HG03342 (cell line): Measurements from ENCODE around the gene PLCL1.

Experiments used
- ATAC-seq: cut with Tn5 transposase; IDR thresholded peaks from one replicate; pipeline ENCODE4 v1.9.1; 2021; ENCODE audit warnings: mild to moderate bottlenecking, moderate library complexity; ENCODE audit not compliant: unreplicated experiment

Gene PLCL1

DNA sequence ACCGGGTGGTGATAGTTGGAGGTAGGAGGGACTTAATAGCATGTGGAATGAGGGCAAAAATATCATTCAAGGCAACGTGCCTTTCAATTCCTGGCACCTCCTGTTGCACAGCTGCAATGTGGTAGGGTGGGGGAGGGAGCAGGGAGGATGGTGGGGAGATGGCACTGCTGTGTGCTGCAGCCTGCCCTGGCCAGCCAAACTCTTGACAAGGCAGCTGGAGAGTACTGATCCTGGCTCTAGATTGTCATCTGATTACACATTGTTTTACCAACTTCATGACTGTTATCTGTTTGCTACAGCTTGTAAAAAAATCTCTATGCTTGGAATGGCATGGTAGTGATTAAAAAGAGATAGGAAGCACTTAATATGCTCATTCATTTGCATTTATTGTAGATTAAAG lies 47.7 kb downstream of the PLCL1 start:
- no peak for ATAC-seq

- no peak for ATAC-seq
Observed at GRCh38 chr2:197853549-197853948, 49.2 kb downstream of the PLCL1 start.

DNA sequence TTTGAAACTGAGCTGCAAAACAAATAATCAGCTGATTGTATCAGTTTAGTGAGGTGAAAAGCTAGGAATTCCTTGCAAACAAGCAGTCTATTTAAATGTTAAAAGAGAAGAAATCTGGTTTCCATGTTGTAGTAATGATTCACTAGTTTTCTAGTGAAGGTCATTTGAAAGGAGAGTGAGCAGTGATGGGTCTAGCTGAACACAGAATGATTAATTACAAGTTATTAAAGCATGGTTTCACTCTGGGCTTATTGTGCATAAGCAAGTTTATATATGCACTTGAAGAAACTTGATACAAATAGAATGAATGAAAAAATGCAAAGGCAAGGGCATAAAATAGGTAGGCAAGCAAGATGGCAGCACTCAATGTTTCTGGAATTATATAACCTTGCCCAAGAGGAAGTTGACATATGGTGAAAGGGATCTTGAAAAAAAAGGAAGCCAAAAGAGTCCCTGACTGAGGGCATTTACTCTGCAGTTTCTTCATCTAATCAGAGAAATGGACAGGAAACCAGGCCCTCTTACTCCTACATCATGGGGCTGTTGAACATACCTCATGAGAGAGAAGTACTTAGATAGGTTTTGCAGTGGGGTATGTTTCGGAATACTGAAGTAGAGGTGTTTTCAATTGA lies 53.2 kb downstream of the PLCL1 start:
- ATAC-seq: no peak

- no peak for ATAC-seq
Observed at GRCh38 chr2:197858607-197859140, 54.3 kb downstream of the PLCL1 start.

DNA sequence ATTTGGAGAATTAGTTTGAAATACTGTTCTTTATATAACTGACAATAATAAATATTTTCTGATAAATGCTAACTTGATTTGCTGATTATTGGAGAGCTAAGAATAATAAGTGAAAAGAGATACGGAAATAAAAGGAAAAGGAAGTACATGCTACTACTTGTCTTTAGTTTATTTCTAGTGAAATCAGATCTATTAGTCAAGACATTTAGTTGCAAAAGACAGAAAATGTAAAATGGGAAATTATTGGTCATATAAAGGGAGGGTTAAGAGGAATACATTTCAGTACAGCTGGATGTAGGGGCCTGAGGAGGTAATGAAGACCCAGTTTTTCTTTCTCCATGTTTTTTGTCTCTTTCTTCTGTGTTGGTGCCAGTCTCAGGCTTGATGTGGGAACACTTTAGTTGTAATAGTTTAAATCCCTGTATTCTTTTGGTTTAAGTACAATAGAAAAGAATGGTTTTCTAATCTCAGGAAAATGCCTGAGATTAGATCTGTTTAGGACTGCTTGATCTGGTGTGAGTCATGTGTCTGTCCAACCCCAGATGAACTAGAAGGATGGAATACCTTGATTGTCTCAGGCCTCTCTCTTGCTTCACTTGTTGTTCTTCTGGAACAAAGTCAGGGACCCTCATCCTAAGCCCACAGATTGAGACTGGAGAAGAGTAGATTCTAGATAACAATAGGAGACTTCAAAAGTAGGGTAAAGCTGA lies 58.0 kb downstream of the PLCL1 start:
- no peak for ATAC-seq

DNA sequence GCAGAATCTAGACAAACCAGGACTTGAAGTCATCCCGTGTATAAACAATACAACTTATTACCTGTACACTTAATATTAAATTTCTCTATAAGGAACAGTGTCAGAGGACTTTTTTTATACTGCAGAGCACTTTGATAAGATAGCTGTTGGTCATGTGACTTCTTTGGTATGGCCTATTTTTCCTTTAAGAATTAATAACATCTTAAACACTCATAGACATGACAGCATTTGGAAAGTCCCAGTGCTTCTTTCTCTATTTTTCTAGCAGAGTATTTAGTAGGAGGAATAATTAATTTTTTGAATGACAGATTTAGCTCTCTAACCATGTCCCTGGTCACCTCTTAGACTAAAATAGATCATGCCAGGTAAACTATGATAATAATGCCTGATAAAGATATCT lies 59.4 kb downstream of the PLCL1 start:
- ATAC-seq: no peak

DNA sequence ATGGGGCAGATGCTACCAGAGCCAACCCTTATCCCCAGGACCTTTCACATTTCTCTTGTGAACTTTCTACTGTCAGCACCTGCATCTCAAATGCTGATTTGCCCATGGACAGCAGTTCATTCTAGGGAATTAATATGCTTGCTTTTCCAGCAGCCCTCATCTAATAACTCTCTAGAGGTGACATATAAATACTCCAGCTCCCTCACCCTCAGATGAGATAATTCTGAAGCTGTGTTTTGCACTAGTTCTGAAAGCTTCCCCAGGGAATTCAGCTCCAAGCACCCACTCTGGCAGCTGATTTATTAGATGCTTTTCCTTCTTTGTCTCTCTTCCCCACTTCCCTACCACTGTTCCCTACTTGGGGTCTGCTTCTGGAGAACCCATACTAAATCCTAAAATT lies 62.1 kb downstream of the PLCL1 start:
- no peak for ATAC-seq

GRCh38 chr2:197867033-197867432 lies 62.6 kb downstream of the PLCL1 start:
- no peak for ATAC-seq

DNA sequence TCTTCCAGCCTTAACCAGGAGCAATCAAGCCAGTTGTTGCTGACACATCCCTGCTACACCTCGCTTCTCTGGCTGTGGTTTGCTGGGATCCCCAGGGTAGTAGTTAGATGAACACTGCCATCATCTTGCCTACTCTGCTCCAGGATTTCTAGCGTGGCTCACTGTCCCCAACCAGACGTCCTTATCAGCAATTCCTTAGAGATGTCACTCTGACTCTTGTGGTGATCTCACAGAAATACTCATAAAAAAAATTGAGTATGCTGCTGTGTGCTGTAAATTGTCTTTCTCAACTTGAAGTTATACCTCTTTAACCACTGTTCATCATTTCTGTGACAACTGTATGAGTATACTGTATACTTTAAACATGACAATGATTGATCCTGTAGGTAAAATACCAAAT lies 63.2 kb downstream of the PLCL1 start:
- no peak for ATAC-seq

DNA sequence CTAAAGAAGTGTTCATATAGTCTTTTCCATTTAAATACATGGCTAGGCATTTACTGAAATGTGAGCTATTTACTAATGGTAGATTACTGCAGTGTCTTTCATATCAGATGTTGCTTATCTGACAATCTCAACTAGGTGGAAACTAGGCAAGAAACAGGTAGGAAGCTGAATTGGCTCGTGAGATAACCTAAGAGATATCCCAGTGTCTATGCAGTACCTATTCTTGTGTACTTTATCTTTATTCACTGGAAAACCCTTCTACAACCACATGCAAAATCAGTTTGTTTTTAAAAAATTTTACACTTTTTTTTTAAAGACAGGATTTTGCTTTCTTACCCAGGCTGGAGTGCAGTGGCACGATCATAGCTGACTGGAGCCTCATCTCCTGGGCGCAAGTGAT lies 63.8 kb downstream of the PLCL1 start:
- ATAC-seq: no peak

DNA sequence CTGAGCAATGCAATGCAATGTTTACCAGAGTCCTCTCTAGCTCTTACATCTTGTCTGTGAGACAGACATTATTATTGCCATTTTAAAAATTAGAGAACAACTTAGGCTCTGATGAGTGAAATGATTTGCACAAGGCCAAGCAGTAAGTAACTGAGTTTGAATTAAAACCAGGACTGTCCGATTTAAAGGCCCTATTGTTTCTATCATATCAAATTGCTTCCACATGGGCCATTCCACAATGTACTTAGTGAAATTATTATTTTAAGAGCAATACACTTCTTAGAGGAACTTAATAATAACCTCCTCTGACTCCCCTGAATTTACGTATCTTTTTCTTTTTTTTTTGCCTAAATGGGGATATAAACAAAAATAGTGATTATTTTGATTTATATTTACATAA lies 64.6 kb downstream of the PLCL1 start:
- ATAC-seq: no peak

DNA sequence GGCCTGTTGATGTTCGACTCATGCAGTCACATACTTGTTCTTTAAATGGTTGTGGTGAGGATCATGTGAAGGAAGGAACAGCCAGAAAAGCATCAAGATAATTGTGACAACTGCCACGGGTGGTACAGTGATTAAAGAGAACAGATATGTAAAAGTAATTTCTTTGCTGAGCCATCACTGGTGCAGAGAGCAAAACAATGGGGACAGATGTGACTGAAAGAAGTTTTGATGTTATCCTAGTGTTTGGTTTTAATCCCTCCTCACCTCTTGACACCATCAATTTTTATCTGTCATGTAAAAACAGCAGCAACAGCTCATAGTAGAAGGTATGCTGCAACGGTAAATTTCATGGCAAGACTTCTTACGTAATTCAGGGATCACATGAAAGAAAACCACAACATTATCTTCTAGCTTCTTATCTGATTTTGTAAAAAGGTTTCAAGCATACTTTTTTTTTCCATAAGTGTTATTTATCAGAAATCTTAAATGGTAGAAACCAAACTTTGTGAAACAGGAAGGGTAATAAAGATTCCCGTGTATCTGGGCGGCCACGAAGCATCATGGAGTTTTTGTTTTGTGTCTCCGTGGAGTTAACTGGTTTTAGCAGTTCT lies 65.2 kb downstream of the PLCL1 start:
- ATAC-seq: no peak

DNA sequence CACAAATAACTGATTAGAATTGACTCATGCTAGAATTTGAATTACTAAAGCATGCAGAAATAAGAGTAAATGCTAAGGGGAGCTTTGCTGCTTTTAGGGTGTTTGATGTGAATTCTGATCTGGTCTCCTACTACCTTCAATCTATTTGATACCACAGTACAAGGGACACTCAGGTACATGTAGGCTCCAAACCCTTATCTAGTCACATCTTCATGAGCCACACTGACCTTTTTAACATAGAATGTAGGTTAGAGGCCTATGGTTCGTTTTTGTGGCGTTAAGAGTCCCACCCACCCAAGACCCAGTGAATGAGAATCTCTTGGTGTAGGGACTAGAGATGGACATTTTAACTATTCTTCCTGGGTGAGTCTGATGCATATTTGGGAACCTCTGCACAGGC lies 65.7 kb downstream of the PLCL1 start:
- ATAC-seq: no peak

DNA sequence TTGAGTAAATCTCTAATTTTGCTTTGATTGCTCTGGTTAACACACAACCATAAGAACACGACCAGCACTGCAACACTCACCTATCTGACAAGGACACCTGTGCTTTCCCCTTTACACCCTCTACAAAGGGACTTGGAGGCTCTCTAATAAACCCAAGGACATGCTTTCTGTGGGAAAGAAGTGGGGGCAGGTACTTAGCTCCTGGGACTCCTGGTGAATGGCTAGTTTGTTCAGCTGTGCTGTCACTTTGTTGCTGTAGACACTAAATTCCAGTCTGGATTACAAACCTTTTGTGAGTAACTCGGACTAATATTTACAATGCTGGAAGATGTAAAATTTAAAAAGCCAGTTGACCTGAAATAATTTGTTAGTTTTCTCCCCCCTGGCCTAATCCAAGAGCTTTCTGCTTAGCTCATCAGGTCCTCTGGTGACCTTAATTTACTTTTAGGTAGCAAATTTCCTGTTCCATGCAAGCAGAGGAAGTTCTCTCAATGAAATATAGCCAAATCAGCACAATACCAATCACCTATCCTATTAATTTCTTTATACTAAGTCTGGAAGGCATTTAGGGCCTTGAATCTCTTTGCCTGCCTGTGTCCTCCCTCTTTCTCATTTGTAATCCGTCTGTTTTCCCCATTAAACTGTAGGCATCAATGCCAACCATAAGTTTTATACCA lies 67.5 kb downstream of the PLCL1 start:
- ATAC-seq: no peak

- ATAC-seq: no peak
Observed at GRCh38 chr2:197873293-197873701, 68.9 kb downstream of the PLCL1 start.

DNA sequence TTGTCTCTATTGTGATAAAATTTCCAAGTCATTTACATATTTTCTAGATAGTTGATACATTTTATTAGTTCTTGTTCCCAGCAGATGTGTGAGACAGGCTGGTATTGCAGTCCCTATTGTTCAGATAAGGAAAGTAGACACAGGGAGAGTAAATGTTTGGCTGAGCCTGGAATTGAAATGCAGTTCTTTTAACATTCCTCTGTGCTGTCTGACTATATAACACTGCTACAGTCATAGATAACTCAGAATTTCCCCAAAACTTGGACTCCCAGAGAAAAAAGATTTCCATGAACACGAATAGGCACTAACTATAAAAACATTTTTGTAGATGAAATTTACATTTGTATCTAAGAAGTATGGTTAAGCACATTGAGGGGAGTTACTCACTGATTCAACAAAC lies 71.4 kb downstream of the PLCL1 start:
- no peak for ATAC-seq

GRCh38 chr2:197876524-197876923 lies 72.1 kb downstream of the PLCL1 start:
- no peak for ATAC-seq

DNA sequence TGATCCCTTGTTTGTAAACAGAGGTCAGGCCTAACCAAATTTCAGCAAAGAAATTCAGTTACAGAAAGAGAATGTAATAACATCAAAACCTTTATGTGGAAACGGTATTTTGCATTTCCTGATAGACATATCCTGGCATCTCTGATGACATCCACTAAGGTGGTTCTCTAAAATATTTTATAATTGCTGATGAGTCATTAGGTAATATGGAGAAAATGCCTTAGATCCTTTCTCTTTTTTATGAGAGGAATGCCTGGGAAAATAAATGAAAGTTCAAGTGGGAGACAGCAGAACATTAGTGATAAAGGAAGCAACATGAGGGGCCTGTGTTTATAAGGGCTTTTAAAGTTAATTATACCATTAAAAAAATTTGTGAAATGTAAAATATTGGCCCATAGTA lies 72.6 kb downstream of the PLCL1 start:
- ATAC-seq: no peak

- ATAC-seq: no peak
Observed at GRCh38 chr2:197878792-197879191, 74.4 kb downstream of the PLCL1 start.

DNA sequence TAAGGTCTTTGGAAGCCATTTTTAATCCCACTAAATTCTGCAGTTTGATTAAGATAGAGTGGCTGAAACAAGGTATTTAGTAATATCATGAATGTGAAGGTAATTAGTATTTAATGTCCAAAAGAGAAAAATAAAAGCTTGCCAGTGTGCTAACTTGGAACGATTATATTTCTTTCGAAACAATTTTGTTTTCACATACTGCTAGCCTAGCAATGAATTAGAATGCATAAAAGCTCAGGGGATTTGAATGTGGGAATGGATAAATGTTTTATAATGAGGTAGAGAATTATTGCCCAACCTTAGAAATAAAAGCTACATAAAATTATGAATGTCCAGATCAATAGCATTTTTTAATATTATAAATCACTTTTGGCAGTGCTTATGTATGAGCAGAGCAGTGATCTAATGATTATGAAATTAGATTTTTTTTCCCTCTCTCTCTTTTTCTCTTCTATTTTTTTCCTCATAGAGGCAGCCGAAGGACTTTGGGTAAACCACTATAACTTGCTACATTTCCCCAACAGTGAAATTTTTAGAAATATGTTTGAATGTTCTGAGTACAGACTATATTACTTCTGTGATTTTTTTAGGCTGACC lies 75.5 kb downstream of the PLCL1 start:
- ATAC-seq: no peak

DNA sequence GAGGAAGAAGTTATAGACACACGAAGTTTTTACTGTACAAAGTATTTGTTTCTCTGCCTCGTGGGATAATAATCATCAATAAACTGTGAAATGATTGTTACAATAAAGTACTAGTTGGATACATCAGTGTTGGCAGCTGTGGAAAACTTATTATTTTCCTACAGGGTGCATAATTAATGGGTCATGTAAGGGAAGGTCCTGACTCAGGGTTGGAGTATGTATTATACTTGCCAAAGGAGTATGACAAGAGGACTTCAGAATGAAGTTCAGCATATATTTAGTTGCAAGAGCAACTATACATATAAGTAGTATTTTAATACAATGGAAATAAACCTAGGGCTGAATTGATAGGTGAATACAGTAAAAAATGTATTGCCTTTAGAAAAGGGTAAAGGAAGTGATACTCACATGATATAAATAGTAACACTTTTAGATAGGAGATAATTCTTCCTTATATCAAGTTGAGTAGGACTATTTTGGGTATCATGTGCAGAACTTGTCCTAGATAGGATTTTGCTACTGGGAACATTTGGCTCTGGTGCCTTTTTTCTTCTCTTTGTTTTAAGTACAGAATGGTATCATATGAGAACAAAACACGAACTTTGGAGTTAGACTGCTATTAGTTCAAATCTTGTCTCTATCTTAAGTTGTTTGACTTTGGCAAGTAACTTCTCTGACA lies 79.1 kb downstream of the PLCL1 start:
- no peak for ATAC-seq
